ENCODE measurements around the gene SUB1. TPM values are rescaled to one million over a fixed set of nuclear protein-coding genes. Genes with fewer than 3 reads are reported as not detected.

SUB1 gene
- total RNA-seq, 3 donors from 2014 or later (not counting 1 experiment from before 2014, with no cell fraction given), result 330 to 352 (median 338) TPM

- TF ChIP-seq CTCF (IDR thresholded peaks at IDR 0.05), result no peak
- ATAC-seq, result no peak
Observed at GRCh38 chr5:32639943-32640342, 54.6 kb downstream of the SUB1 start.

GRCh38 chr5:32642276-32643002 is 57.1 kb downstream of the SUB1 start:
- H3K27me3 Mint-ChIP-seq (ENCODE audit: low read depth in 2 of 2), result no peaks in the 10 kb centered on the region
- no peaks in the 10 kb centered on the region for H3K36me3 Mint-ChIP-seq
- H3K4me1 ChIP-seq (ENCODE audit: control insufficient read depth, insufficient read depth, low read length), result no peaks in the 10 kb centered on the region
- H3K27ac ChIP-seq (ENCODE audit: low read length), result no peak overlapping the region
- H3K4me3 Mint-ChIP-seq, result no peak overlapping the region
- no peak overlapping the region for H3K4me3 ChIP-seq (ENCODE audit: low read length)
- no peaks in the 10 kb centered on the region for H3K27me3 ChIP-seq (ENCODE audit: control insufficient read depth, insufficient read depth, low read length)
- no peak for TF ChIP-seq CTCF (IDR thresholded peaks at IDR 0.05)
- no peak for DNase-seq
- H3K27ac Mint-ChIP-seq, result no peak overlapping the region
- H3K9me3 ChIP-seq (ENCODE audit: control insufficient read depth, insufficient read depth, low read length), result no peaks in the 10 kb centered on the region
- no peak for ATAC-seq
- no peaks in the 10 kb centered on the region for H3K9me3 Mint-ChIP-seq
- H3K4me1 Mint-ChIP-seq, result no peaks in the 10 kb centered on the region
- intact Hi-C loops (cut with micrococcal nuclease), result no loop called here
- no peaks in the 10 kb centered on the region for H3K36me3 ChIP-seq (ENCODE audit: control insufficient read depth, insufficient read depth, low read length)
- no CpG with 5 or more reads among the region's 2 CpGs for WGBS (ENCODE audit: insufficient coverage)

More at GRCh38 chr5:32639943-32640342, 54.6 kb downstream of the SUB1 start:
- intact Hi-C loops (cut with micrococcal nuclease), result no loop called here
- Histone ChIP-seq H3K36me3 (ENCODE audit: control insufficient read depth, insufficient read depth, low read length) (no peaks in the 10 kb centered on the region), H3K27me3 (ENCODE audit: control insufficient read depth, insufficient read depth, low read length) (no peaks in the 10 kb centered on the region), H3K27ac (ENCODE audit: low read length) (no peak overlapping the region), H3K9me3 (ENCODE audit: control insufficient read depth, insufficient read depth, low read length) (no peaks in the 10 kb centered on the region), H3K4me3 (ENCODE audit: low read length) (no peak overlapping the region), H3K4me1 (ENCODE audit: control insufficient read depth, insufficient read depth, low read length) (no peaks in the 10 kb centered on the region)
- Mint-ChIP-seq H3K27ac (no peak overlapping the region), H3K9me3 (no peaks in the 10 kb centered on the region), H3K27me3 (ENCODE audit: low read depth in 2 of 2) (no peaks in the 10 kb centered on the region), H3K4me3 (no peak overlapping the region), H3K4me1 (no peaks in the 10 kb centered on the region), H3K36me3 (no peaks in the 10 kb centered on the region)
- WGBS (ENCODE audit: insufficient coverage), result 84% methylated on average over 3 of the region's 3 CpGs
- no peak for DNase-seq

- H3K27ac ChIP-seq (ENCODE audit: low read length), result no peak overlapping the region
- no peaks in the 10 kb centered on the region for H3K36me3 Mint-ChIP-seq
- intact Hi-C loops (cut with micrococcal nuclease), result no loop called here
- H3K9me3 Mint-ChIP-seq, result peaks cover 0 to 2% of the 10 kb centered on the region in 2 donors
- no peak overlapping the region for H3K4me3 ChIP-seq (ENCODE audit: low read length)
- H3K4me1 ChIP-seq (ENCODE audit: control insufficient read depth, insufficient read depth, low read length), result no peaks in the 10 kb centered on the region
- no peak for ATAC-seq
- no peaks in the 10 kb centered on the region for H3K27me3 Mint-ChIP-seq (ENCODE audit: low read depth in 2 of 2)
- H3K36me3 ChIP-seq (ENCODE audit: control insufficient read depth, insufficient read depth, low read length), result no peaks in the 10 kb centered on the region
- no peaks in the 10 kb centered on the region for H3K9me3 ChIP-seq (ENCODE audit: control insufficient read depth, insufficient read depth, low read length)
- H3K4me3 Mint-ChIP-seq, result no peak overlapping the region
- WGBS (ENCODE audit: insufficient coverage), result 87% methylated on average over 5 of the region's 5 CpGs
- H3K4me1 Mint-ChIP-seq, result no peaks in the 10 kb centered on the region
- H3K27me3 ChIP-seq (ENCODE audit: control insufficient read depth, insufficient read depth, low read length), result no peaks in the 10 kb centered on the region
- TF ChIP-seq CTCF (IDR thresholded peaks at IDR 0.05), result no peak
- no peak overlapping the region for H3K27ac Mint-ChIP-seq
- no peak for DNase-seq
Observed at GRCh38 chr5:32645246-32645645, 59.9 kb downstream of the SUB1 start.
